Right ventricle myocardium inferior (tissue), 1 donor: ENCODE measurements around the gene CCDC69. TPM values are rescaled to one million over a fixed set of nuclear protein-coding genes. Genes with fewer than 3 reads are reported as not detected.
"Not testable (repeated sequence)": the region's sequence is repeated elsewhere in the genome, so short reads cannot be mapped to it uniquely, and the experiment has no call there.

Source experiments
- ATAC-seq: fragments of 200-7000 bp; cut with Tn5 transposase; one replicate; pipeline ENCODE4 v1.9.1; 2020; ENCODE audit warnings: mild to moderate bottlenecking, moderate library complexity
- DNase-seq: peaks from one replicate; pipeline ENCODE4 v3.0.0; 2021; ENCODE audit errors: missing footprints
- intact Hi-C: fragments of 100-400 bp; cut with DNase I; formaldehyde crosslinking; loops from one replicate; pipeline ENCODE4 v1.11.0; 2022
- total RNA-seq: library from RNA; stranded (reverse); fragmentation: NEBNext Ultra II Directional; extraction: Animal tissue kit (Norgen Biotek cat#: 25700); gene quantifications from one replicate; pipeline ENCODE4 v1.2.1, GENCODE V29; 2021
- donor health status: DM: no; HTN: yes; CAD: no; lungs with severe emphysema.

Gene CCDC69
- total RNA-seq, 1 donor from 2014 or later, result 181 TPM

DNA sequence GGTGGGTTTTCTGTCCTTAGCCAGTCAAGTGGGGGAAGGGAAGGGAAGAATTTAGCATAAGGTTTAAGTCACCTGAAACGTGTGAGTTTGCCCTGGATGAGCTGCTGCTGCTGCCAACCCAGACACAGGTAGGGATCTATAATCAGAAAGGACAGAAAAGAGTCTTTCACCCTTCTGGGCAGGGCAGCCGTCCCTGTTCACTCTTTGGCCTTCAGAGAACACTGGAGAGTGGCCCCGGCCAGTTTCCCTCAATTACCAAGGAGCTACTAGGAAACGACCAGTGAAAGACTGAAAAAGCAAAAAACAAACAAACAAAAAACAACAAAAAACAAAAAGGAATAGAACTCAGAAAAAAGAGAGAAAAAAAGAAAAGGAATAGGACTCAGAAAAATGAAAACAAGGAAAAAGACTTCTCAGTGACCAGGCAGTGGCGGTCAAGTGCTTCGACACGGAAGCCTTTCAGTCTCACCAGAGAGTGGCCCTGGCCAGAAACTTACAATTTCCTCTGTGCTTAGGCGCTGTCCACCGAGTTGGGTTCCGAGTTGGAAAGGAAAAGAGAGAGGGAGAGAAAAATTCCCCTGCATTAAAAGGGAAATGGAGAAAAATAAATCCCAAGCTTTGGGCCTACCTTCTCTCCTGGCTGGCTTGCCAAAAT lies 26.6 kb upstream of the CCDC69 start:
- ATAC-seq (no peak), DNase-seq (no peak)
- intact Hi-C loops, result no loop called here

DNA sequence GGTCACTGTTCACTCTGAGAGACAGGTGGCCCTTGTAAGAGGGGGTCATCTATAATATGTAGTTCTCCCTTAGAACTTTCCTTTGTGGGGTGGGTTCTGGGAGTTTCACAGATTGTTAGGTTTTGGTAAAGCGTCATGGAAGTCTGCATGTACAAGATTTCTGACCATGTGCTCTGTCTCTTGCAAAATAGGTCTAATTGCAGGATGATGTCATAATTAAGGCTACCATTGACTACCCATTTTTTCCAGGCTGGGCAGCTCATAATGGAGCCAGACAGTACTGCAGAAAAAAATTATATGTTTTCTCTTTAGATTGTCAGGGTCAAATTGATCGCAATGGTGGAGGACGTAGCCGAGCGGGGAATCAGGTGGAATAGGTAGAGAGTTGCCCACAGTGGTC lies 25.4 kb upstream of the CCDC69 start:
- no peak for DNase-seq
- intact Hi-C loops, result no loop called here
- ATAC-seq, result no peak

DNA sequence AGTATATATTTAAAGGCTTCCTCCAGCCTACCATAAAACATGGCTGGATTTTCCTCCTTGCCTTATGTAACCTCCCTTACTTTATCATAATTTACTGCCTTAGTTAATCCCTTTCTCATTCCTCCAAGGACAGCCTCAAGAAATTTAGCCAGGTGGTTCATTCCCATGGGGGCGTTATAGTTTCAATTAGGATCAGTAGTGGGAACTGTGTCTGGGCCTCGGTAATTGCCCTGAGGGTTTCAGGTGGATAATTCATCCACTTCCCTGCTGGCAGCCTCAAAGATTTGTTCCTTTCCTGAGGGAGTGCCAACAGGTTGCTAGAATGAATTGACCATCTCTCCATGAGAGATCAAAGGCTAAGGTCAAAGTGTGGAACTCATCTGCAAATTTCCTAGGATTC lies 24.8 kb upstream of the CCDC69 start:
- no peak for ATAC-seq
- intact Hi-C loops, result no loop called here
- DNase-seq, result no peak

DNA sequence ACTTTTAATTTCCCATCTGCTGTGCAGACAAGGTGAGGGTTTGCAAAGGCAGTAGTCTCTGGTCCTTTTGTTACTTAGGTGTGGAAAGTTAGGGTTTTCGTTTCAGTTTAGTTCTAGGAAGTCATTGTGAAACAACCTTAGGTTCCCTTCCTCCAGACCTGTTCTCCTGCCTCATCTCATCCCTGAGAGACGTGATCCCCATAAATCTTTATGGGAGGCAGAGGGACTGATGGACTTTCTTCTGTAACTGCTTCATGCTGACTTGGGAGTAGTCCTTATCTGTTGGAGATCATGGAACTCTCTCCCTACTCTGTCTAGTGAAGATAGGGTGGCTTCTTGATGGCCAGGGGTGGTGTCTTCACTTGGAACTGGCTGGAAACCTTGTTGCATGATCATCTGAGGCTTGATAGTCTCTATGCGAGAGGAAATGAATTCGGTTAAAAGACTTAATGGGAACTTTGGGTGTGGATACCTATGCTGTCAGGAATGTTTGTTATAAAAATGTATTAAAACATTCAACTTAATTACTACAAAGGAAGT lies 21.9 kb upstream of the CCDC69 start:
- DNase-seq (no peak), ATAC-seq (no peak)
- intact Hi-C loops, result no loop called here

DNA sequence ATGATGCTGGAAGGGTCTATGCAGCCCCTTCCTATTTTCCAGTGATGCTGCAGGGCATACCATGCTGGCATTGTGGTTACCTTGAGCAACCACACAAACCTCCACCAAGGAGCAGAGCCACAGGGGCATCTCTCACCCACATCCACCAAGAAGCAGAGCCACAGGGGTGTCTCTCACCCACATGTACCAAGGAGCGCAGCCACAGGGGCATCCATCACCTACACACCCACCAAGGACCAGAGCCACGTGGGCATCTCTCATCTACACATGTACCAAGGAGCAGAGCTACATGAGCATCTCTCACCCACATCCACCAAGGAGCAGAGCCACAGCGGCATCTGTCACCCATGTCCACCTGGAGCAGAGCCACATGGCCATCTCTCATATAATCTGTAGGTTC lies 20.3 kb upstream of the CCDC69 start:
- intact Hi-C loops, result no loop called here
- DNase-seq (no peak), ATAC-seq (no peak)

DNA sequence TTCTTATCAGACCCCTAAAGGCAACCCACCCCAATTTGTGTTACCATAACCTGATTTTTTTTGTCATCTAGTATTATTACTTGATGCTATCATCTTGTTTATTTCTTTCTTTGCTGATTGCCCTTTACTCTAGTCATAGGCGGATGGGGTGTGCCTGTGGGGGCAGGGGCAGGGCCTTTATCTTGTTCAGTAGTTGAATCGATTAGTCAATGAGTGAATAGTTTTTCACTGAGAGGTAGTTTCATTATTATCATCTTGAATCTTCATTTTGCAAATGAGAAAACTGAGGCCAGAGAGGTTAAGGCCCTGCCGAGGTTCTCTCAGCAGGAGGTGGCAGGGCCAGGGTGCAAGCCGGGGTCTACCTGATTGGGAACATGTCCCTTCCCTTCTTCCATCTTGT lies 19.7 kb upstream of the CCDC69 start:
- DNase-seq, result no peak
- ATAC-seq, result no peak
- intact Hi-C loops, result no loop called here

DNA sequence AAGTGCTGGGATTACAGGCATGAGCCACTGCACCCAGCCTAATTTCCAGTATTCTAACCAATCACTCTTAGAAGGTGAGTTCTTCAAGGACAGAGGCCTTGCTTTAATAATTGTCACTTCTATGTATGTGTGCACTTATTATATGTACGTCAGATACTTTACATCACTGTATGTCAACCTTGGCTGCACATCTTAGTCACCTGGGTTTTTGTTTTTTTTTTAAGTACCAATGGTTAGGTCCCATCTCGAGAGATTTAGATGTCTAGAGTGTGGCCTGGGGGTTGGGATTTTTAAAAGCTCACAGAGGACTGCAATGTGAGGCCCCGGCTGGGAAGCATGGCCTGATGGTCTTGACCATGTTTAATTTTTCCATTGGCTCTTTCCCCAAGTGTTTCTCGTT lies 19.2 kb upstream of the CCDC69 start:
- ATAC-seq (no peak), DNase-seq (no peak)
- intact Hi-C loops, result no loop called here

DNA sequence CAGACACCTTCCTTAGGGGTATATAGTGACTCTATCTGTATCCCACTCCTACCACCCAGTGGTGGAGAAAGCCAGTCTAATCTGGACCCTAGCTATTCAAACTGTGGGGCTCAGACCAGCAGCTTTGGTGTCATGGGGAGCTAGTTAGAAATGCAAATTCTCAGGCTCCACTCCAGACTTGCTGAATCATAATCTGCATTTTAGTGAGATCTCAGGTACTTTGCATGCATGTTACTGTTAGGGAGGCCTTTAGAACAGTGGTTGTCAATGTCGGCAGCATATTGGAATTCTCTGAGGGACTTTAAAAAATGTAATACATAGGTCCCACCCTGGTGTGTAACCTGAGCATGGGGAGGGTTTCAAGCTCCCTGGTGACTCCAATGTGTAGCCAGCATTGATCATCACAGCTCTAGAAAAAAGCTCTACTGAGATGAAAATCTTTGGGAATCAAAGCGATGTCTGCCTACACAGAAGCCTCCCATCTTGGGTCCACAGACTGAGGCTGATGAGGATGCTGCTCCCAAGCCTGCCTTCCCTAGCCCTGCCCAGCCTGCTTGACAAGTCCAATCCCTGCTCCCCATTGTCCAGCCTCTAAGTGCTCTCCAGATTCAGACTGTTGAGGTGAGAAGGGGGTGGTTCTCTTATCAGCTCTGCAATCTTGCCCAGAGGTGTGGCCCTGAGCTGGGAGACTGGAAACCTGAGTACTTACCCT lies 17.2 kb upstream of the CCDC69 start:
- ATAC-seq (no peak), DNase-seq (no peak)
- intact Hi-C loops, result no loop called here

DNA sequence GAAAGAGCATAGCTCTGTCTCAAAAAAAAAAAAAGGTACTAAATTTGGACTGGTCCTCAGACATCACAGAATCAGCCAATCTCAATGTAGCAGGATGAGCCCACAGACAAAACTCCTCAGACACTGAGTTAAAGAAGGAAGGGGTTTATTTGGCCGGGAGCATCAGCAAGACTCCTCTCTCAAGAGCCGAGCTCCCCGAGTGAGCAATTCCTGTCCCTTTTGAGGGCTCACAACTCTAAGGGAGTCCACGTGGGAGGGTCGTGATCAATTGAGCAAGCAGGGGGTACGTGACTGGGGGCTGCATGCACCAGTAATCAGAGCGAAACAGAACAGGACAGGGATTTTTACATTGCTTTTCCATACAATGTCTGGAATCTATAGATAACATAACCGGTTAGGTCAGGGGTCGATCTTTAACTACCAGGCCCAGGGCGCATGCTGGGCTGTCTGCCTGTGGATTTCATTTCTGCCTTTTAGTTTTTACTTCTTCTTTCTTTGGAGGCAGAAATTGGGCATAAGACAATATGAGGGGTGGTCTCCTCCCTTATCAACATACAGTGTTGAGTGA lies 16.5 kb upstream of the CCDC69 start:
- ATAC-seq, intact Hi-C loops, DNase-seq: not testable (repeated sequence)

DNA sequence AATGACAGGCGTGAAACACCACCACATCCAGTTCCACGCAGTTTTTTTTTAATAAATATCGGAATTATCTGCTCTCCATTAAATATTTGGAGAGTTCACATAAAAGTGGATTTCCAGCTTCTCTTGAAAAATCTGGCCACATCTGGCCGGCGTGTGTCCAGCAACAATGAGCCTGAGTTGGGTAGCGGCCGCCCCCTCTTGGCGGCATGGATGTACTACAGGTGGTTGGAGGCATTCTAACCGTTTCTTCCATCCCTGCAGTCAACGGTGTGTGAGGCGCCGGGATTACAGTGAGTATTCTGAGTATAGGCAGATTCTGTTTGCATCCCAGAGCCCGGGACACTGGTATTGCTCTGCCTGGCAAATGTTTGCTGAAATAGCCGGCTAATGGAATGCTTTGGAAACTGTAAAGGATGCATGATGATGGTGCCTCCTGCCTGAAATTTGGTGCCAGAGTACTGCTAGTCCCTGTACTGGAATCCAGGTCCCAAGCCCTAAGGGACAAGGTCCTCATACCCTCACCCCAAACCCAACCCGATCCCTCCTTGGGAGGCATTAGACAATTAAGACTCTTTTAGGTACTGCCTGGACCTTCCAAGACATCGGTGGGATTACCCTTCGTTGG lies 15.5 kb upstream of the CCDC69 start:
- intact Hi-C loops, result loop anchor here (2.0 to 5.0 kb wide), 4 partner anchors 17 to 177 kb away; no protein-coding TSS in a partner anchor
- peak; percentile 96 for DNase-seq

DNA sequence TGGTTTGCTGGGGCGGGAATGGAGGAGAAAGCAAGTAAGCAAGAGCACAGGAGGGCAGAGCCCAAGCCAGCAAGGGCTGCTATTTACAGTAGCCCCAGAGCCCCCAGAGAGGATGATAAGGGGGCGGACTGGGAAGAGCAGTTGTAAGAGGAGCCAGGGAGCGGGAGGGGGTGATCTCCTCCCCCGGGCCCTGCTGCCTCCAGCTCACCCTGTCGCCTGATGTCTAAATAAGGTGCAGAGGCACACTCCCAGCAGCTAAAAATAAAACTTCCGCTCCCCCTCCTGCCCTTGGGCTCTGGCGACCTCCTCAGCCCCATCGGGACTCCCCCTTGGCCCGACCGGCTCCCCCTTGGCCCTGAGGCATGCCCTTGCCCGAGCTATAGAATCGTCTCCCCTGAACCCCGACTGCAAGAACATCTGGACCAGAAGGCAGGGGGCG lies 14.4 kb upstream of the CCDC69 start:
- intact Hi-C loops, result loop anchor here (2.0 to 5.0 kb wide), 4 partner anchors 16 to 176 kb away; no protein-coding TSS in a partner anchor
- ATAC-seq, result peak; percentile 90
- no peak for DNase-seq

More for the DNA sequence above, 15.5 kb upstream of the CCDC69 start:
- ATAC-seq, result peak; percentile 75

DNA sequence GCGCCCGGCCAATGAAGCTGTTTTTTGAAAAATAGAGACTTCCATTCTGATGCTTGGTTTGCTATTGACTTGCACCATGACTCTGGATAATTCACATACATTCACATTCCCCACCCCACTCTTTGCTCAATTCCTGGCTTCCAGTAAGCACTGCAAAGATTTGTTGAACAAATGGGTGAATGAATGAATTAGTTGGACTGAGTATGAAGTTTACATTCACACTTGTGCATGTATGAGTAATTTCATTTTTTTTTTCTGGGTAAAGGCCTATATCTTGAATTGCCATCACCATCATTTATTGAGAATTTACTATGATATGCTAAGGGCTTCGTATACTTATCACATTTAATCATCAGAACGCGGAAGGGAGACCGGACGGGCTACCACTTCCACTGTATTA lies 13.8 kb upstream of the CCDC69 start:
- intact Hi-C loops, result loop anchor here (2.0 to 5.0 kb wide), 4 partner anchors 15 to 175 kb away; no protein-coding TSS in a partner anchor
- DNase-seq (no peak), ATAC-seq (no peak)

DNA sequence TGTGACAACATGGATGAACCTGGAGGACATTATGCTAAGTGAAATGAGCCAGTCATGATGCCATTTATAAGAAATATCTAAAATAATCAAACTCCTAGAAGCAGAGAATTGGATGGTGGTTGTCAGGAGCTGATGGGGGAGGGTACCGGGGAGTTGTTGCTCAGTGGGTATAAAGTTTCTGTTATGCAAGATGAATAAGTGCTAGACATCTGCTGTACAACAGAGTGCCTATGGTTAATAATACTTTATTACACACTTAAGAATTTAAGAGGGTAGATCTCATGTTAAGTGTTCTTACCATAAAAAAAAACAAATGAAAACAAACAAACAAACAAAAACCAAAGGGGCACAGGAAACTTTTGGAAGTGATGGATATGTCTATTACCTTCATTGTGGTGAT lies 13.0 kb upstream of the CCDC69 start:
- intact Hi-C loops, result loop anchor here (5.0 kb wide), 1 partner anchor 175 kb away; no protein-coding TSS in a partner anchor
- no peak for ATAC-seq
- no peak for DNase-seq

DNA sequence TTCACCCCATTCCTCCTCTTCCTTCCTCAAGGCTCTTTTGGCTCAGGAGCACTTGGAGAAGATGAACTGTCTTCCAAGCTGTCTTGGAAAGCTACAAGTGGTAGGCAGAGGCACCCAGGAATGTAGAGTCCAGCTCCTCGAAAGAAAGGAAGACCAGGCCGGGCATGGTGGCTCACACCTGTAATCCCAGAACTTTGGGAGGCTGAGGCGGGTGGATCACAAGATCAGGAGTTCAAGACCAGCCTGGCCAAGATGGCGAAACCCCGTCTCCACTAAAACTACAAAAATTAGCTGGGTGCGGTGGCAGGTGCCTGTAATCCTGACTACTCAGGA lies 11.3 kb upstream of the CCDC69 start:
- intact Hi-C loops, result loop anchor here (5.0 kb wide), 1 partner anchor 173 kb away; no protein-coding TSS in a partner anchor
- not testable (repeated sequence) for ATAC-seq, DNase-seq

DNA sequence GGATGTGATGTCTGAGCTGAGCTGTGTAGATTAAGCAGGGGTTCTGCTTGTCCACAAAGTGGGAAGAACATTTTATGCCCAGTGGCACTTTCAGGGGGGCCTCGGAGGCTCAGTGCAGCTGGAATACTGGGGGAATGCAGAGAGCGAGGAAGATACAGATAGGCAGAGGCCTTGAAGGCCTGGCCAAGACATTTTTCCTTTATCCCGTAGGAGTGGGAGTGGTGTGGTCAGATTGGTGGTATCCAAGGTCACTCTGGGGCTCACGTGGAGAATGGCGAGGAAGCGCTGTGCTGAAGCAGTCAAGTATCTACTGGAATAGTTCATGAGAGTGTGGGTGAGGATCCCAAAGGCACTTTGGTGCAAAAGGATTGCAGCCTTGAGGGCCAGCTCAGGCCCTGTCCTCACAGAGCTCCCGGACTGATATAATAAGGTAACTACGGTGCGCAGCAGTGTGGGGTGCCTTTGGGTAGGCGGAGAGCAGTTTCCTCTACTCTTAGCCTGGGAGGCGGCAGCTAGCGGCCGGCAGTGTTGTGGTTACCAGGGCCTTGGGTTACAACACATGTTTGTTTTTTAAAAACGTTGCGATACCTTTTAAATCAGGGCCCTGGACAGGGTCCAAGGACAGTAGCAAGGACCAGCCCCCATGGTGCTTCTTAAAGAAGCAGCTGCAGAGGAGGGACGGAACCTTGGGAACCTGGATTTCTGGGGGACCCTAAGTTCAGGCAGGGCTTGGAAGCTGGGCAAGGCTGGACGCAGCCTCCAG lies 10.8 kb upstream of the CCDC69 start:
- peak; percentile 85 for ATAC-seq
- peak; percentile 88 for DNase-seq
- intact Hi-C loops, result loop anchor here (5.0 kb wide), 1 partner anchor 172 kb away; no protein-coding TSS in a partner anchor

DNA sequence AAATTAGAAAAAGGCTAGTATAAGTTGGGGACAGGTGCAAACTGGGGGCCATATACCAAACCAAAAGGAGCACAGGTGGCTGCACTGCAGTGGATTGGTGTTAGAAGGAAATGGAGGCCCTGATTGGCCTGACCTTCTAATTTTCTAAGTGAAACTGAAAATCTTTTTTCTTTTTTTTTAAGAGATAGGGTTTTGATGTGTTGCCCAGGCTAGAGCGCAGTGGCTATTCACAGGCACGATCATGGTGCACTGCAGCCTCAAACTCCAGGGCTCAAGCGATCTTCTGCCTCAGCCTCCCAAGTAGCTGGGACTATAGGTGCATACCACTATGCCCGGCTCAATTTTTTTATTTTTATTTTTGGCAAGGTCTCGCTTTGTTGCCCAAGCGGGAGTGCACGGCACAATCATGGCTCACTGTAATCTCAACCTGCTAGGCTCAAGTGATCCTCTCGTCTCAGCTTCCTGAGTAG lies 9.8 kb upstream of the CCDC69 start:
- DNase-seq (no peak), ATAC-seq (no peak)
- intact Hi-C loops, result no loop called here

DNA sequence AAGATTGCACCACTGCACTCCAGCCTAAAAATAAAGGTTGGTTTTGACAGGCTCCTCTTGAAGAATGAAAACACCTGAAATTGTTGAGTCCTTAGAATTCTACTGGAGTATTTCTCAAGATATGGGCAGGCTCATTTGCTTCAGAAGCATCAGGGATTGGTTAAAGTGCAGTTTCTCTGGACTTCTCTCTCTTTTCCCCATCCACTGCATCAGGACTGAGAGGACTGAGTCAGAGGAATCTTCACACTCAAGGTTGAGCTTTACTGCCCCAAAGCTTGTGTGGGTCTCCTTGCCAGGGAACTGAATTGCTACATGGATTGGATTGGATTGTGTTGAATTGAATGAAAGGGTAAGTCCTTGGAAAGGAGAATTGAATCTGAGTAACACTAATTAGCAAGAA lies 7.5 kb upstream of the CCDC69 start:
- intact Hi-C loops, result no loop called here
- DNase-seq, result no peak
- ATAC-seq, result no peak

DNA sequence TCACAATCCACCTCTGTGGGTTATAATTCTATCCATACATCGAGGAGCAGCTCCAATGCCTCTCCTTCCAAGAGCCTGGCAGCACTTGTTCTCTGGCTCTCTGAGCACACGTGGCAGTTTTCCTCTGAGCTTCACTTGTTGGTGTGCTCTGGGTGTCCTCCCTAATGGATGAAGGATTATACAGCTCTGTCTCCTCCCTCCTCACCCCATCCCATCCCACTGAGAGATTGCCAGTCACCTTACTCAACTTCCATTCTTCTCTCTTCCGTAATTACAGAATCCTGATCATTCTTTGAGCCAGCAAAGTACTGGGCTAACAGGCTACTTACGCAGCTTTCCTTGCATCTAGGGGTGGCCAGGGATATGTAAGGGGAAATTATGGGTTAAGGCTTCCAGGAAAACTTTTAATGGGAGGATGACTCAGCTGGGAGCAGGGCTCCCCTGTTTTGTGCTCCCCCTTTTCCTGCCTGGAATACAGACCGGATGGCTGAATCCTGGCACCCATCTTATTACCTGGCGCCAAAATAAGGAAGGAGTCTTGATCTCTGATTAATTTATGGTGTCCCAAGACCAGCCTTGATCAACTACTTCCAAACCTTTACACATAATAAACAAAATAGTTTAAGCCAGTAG lies 6.3 kb upstream of the CCDC69 start:
- no peak for DNase-seq
- ATAC-seq, result no peak
- intact Hi-C loops, result no loop called here
